Measurements from ENCODE around the gene SLC10A7. TPM values are rescaled to one million over a fixed set of nuclear protein-coding genes. Genes with fewer than 3 reads are reported as not detected.

SLC10A7 gene
- total RNA-seq, 1 donor from 2014 or later: 12.7 TPM

GRCh38 chr4:146347822-146348221, 173.9 kb downstream of the SLC10A7 start:
- ATAC-seq: no peak

GRCh38 chr4:146346276-146346675, 175.5 kb downstream of the SLC10A7 start:
- no peak for ATAC-seq

- no peak for ATAC-seq
Measured at GRCh38 chr4:146343776-146344175, 178.0 kb downstream of the SLC10A7 start.

GRCh38 chr4:146343199-146343598, 178.5 kb downstream of the SLC10A7 start:
- no peak for ATAC-seq

GRCh38 chr4:146342600-146343192, 179.0 kb downstream of the SLC10A7 start:
- ATAC-seq: peak; percentile 49

- no peak for ATAC-seq
Measured at GRCh38 chr4:146340798-146341197, 180.9 kb downstream of the SLC10A7 start.

GRCh38 chr4:146338512-146338911, 183.2 kb downstream of the SLC10A7 start:
- ATAC-seq: no peak

GRCh38 chr4:146336410-146336807, 185.3 kb downstream of the SLC10A7 start:
- no peak for ATAC-seq

- no peak for ATAC-seq
Measured at GRCh38 chr4:146335763-146336409, 185.9 kb downstream of the SLC10A7 start.

GRCh38 chr4:146334862-146335449, 186.8 kb downstream of the SLC10A7 start:
- no peak for ATAC-seq

GRCh38 chr4:146333895-146334262, 187.9 kb downstream of the SLC10A7 start:
- ATAC-seq: no peak

GRCh38 chr4:146333187-146333894, 188.4 kb downstream of the SLC10A7 start:
- peak; percentile 89 for ATAC-seq

- ATAC-seq: no peak
Measured at GRCh38 chr4:146330392-146330791, 191.3 kb downstream of the SLC10A7 start.

GRCh38 chr4:146329050-146329716, 192.6 kb downstream of the SLC10A7 start:
- ATAC-seq: peak; percentile 52

- no peak for ATAC-seq
Measured at GRCh38 chr4:146327859-146328650, 193.7 kb downstream of the SLC10A7 start.

- no peak for ATAC-seq
Measured at GRCh38 chr4:146318894-146319293, 202.8 kb downstream of the SLC10A7 start.

GRCh38 chr4:146317783-146318182, 204.0 kb downstream of the SLC10A7 start:
- ATAC-seq: no peak

- ATAC-seq: no peak
Measured at GRCh38 chr4:146315184-146315583, 206.6 kb downstream of the SLC10A7 start.

- ATAC-seq: no peak
Measured at GRCh38 chr4:146311238-146311970, 210.3 kb downstream of the SLC10A7 start.

- ATAC-seq: no peak
Measured at GRCh38 chr4:146310319-146311021, 211.3 kb downstream of the SLC10A7 start.

- no peak for ATAC-seq
Measured at GRCh38 chr4:146308951-146309350, 212.8 kb downstream of the SLC10A7 start.
